H54 (cell line): ENCODE results near the gene APBA2.

ENCODE experiments used
- DNase-seq: peaks from one replicate; pipeline ENCODE4 v3.0.0; 2011; ENCODE audit warnings: low spot score, mixed read lengths; ENCODE audit not compliant: insufficient read length
- FAIRE-seq: peaks from 3 replicates; lab custom pipeline; 2011; peaks lifted over from hg19 to GRCh38; lab: Jason Lieb, UNC
- POLR2A ChIP-seq: IDR thresholded peaks from 2 replicates; pipeline ENCODE4 v1.6.1; 2011; ENCODE audit warnings: low read depth, mild to moderate bottlenecking, low read length

APBA2 gene

DNA sequence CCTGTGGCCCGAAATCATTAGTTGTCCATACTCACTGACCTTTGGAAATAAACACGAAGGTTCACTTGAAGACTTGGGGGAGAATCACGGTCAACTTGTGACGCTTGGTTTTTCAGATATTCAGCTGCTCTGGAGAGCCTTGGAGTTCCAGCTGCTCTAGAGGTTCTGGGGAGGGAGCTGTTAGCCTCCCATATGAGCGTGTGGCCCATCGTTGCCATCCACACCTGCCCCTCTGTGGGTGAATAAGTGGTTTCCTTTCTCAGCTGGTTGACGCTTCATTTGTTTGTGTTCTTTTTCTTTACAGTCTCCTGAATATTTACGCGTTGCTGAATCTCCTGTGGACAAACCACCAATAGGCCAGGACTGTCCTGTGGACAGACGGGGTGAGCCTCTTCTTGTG is 35.6 kb downstream of the APBA2 start:
- FAIRE-seq: no peak
- DNase-seq: no peak
- TF ChIP-seq POLR2A: no peak

DNA sequence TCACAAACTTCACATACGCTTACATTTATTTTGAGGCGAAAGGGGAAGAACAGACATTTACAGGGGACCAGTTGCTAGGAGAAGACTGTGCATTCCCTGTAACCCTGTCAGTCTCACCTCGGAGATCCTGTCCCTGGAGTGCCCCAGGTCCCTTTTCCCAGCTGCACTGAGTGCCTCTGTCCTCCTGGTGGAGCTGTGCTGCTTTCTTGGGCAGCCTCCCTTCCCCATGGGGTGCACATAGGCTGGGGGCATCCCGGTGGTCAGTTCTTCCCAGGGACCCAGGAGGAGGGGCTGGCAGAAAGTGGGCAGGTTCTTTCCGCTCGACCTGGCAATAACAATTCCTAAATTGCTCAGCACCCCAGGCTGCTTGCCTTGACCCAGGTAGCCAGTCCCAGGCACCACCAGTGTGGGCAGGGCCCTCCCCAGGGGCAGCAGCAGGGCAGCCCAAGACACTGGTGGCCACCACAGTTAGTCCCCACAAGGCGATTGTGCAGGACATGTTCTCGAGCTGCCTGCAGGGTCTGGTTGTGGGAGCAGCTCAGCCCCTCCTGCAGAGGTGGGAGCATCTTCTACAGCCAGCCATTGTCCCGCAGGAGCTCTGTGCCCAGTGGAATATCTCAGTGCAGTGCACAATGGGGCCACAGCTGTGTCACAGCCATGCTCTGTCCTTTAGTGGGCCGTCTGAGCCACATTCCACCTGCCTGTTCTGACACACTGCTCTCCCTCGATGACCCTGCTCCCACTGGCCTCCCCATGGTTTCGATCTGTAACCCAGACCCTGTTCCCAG is 36.3 kb downstream of the APBA2 start:
- no peak for TF ChIP-seq POLR2A
- FAIRE-seq (no peak), DNase-seq (no peak)

DNA sequence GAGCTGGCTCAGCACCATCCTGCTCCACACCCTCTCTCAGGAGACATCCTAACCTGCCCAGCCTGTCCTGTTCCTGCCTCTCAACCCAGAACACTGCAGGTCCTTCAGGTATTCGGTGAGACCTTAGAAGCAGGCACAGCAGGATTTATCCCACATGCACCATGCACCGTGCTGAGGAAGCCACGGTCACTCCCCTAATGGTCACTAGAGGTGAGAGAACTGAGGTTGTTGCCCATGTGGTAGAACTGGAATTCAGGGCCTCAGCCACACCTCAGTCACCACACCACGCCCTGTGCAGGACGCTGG is 36.9 kb downstream of the APBA2 start:
- no peak for DNase-seq
- no peak for TF ChIP-seq POLR2A
- FAIRE-seq: no peak

DNA sequence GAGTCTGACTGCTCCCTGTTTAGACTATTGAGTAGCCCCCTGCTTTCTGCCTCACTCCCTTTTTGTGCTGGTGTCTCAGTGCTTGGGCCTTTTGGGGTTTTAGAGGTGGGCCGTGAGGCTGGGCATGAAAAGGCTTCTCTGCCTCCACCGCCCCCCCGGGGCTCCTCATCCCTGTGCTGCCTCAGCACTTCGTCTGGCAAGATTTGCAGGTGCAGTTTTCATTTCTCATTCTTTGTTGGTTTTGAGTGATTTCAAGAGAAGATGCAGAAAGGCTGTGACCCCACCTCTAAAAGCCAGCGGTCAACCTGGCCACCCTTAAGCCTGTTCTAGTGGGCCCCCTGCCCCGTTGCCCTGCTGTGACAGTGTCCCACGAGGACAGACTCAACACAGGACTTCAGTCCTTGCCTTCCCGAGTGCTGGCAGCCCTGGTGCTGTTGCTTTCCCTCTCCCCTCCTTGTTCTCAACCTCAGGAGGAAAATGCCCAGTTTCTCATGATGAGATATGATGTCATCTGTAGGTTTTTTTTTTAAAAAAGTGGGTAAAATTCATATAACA is 38.0 kb downstream of the APBA2 start:
- no peak for FAIRE-seq
- no peak for DNase-seq
- no peak for TF ChIP-seq POLR2A

DNA sequence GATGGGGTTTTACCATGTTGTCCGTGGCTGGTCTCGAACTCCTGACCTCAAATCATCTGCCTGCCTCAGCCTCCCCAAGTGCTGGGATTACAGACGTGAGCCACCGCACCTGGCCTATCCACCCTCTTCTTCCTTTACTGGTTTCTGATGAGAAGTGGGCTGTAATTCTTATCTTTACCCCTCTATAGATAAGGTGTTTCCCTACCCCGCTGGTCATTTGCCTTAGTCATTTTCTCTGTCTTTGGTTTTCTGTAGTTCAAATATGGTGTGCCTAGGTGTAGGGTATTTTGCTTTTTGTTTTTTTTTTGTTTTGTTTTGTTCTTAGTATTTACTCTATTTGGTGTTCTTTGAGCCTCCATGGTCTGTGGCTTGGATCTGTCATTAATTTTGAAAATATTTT is 41.3 kb downstream of the APBA2 start:
- no peak for DNase-seq
- no peak for TF ChIP-seq POLR2A

DNA sequence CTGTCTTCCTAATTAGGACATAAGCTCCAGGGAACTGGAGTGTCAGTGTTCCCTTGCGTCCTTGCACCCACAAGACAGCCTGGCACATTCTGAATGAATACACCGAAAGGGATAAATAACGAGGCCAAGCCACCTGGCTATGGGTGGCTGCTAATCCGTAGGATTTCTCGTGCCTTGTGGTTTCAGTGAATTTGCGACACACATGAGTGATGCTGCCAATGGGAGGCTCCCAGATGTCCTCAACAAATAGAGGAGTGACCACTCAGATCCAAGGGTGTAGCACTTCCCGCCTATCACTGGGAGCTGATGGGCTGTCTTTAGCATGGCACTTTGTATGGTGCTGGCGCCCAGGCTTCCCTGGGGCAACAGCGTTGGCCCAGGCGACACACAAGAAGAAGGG is 43.4 kb downstream of the APBA2 start:
- no peak for TF ChIP-seq POLR2A
- DNase-seq (no peak), FAIRE-seq (no peak)

More for the DNA sequence above, 41.3 kb downstream of the APBA2 start:
- no peak for FAIRE-seq

DNA sequence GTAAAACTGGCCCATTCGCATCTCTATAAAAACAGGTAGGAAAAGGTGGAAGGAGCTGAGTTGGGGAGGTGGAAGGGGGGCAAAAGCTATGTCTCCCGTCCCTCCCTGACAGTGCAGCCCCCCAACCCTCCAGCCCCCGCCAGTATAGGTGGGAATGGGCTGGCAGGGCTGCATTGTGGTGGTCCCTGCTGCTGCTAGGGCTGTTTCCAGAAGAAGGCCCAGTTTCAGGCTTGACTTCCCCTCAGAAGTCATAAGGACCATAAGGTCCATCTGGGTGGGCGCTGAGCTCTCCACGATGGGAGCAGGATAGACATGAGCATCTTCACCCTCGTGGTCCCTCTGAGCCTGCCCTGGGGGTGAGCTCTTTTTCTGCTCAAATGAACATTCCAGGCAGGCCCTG is 44.2 kb downstream of the APBA2 start:
- TF ChIP-seq POLR2A: no peak
- FAIRE-seq (no peak), DNase-seq (no peak)

DNA sequence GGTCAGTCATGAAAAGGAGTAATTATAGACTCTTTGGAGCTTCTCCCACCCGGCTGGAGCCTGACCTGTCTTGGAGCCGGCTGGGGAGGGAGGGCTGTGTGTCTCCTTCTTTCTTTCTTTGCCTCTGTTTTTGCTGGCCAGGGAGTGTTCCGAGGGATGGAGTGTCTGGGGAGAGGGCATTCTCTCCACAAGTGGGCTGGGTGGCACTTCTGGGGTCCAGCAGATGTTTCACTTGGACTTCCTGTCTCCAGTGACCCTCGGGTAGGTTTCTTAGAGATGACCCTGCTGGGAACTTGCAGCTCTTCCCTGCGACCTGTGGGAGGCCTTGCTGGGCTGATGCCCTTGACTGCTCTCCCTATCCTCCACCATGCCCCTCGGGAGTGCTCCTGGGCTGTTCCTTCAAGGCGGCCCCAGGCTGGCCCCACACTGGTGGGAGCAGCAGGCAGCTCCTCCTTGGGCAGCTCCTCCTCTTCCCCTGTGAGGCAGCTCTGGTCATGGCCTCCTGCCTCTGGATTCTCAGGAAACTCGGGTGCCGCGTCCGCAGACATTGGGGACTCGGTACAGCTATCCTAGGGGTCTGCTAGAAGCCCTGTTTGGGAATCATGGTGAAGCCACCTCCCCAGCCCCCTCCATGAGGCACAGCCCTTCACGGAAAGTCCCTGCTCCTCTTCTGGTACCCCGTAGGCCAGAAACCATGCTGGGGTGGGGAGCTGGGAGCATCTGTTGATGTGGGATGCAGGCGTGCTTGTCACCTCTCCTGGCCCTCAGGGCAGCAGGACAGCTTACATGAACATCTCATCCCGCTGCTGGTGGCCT is 44.9 kb downstream of the APBA2 start:
- TF ChIP-seq POLR2A: no peak
- DNase-seq (no peak), FAIRE-seq (no peak)

DNA sequence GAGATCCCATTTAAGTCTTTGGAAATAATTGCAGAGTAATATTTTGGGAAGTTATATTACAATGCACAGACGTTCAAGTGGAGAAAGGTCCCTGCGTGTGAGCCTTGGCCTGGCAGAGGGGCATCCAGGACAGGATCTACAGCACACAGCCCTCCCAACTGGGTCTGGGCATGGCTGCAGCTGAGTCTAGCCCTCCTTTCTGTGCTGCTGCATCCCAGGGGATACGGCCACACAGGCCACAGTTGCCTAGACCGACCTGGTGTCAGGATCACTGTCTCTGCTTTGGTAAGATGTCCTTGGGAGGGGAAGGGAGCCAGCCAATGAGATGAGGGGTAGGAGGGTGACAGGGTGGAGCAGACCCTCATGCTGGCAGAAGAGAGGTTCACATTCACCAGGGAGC is 46.1 kb downstream of the APBA2 start:
- no peak for FAIRE-seq
- DNase-seq: no peak
- no peak for TF ChIP-seq POLR2A

DNA sequence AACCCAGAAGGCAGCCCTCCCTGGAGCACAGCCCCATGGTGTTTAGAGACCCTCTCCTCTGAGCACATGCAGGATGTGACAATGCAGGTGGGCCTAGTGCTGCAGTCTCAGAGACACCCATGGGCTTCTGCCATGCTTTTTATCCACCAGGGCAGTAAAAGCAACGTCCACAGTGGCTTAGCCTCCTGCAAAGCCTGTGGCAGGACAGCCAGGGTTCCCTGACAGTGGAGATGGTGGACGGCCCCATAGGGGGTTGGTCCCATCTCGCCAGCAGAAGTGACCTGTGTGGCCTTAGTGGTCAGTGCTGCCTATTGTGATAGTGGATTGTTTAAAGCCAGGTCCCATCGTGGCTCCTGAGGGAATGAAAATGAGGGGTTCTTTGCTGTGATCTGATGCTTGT is 46.6 kb downstream of the APBA2 start:
- no peak for TF ChIP-seq POLR2A
- DNase-seq (no peak), FAIRE-seq (no peak)

DNA sequence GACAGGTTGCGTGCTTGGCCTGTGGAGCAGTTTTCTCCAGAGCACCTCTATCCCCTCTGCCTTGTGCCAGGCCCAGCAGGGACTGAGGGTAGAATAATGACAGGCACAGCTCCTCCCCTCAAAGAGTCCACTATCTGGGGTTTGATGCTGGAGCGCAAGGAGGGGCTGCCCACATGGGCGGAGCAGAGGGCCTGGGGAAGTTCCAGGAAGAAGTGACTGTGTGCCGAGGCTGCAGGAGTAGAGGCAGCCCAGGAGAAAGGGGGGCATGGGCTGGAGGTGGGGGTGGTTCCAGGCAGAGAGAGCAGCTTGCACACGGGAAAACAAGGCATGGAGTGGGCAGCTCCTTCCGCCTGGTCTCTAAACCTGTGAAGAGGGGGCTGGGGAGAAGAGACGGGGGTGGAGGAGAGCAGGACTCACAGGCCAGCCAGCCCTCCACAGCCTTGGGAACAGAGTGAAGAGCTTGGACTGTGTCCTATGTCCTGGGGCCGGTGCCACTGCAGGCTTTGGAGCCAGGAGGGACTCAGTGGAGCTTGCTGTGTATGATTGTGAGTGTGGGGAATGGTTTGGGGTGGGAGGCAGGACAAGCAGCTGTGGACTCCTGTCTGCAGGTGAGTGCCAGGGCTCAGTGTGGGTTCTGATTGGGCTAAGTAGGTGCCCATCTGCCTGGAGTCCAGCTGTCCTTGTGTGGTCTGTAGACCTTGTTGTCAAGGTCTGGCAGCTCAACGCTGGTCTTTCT is 48.1 kb downstream of the APBA2 start:
- DNase-seq (no peak), FAIRE-seq (no peak)
- TF ChIP-seq POLR2A: no peak

DNA sequence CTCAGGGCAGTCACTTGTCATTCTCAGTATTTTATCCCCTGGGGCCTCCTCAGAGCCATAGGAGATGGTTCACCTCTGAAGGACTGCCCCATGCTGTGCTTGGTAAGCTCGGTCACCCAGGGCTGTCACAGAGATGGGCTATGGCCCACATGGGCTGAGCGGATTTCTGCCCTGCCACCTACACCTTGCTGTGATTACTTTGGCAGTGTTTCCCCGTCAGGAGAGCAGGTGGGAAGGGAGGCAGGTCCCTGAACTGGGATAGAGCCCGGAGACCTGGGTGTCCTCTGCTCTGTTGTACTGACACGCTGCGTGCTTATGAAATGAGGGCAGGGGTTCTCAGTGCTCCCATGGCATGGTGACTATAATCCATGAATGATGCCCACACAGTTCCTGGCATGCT is 48.9 kb downstream of the APBA2 start:
- DNase-seq (no peak), FAIRE-seq (no peak)
- TF ChIP-seq POLR2A: no peak

DNA sequence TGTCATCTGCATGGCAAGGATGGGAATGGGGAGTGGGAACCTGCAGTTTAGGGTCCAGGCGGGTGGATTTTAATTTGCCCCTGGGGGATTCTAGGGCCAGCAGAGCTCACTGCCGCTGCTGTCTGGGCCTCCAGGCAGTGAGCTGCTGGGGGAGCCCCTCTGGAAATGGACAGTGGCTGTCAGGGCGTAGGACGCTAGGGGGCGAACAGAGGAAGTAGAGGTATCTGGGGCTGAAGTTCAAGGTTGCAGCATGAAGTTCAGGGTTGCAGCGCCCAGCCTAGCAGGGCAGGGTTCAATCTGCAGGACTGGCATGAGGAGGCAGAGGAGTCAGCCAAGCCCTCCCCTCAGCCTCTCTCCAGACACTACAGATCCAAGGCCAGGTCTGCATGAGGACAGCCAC is 49.5 kb downstream of the APBA2 start:
- no peak for TF ChIP-seq POLR2A
- FAIRE-seq (no peak), DNase-seq (no peak)

DNA sequence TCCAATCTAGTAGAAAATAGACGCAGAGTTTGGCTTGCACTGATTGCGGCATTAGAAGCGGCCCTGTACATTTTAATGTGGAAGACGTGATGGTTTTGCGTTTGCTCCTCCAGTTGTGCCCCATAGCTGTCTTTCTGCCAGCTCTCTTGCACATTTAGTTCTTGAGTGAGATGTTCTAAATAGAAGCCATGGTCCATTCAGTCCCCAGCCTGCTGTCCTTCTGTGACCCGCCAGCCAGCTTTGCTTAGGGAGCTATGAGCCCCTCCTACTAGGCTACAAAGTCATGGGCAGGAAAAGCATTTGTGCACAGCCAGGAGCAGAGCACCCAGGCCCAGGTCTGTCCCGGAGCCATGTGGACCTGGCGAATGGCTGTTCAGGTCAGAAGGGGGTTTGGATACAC is 50.3 kb downstream of the APBA2 start:
- TF ChIP-seq POLR2A: no peak
- FAIRE-seq (no peak), DNase-seq (no peak)
